Frontal cortex (tissue), 4 donors: ENCODE results near the gene CAPSL. TPM values are rescaled to one million over a fixed set of nuclear protein-coding genes. Genes with fewer than 3 reads are reported as not detected.
"Not testable (repeated sequence)": the region's sequence is repeated elsewhere in the genome, so short reads cannot be mapped to it uniquely, and the experiment has no call there.

Experiments
- DNase-seq, 2 donors: peaks; one replicate each; pipeline ENCODE4 v3.0.0; 2012; ENCODE audit warnings: low spot score in 2 of 2
- FAIRE-seq: peaks from 2 replicates; lab custom pipeline; 2012; peaks lifted over from hg19 to GRCh38; lab: Jason Lieb, UNC
- total RNA-seq: library from RNA; depleted of rRNA; stranded (reverse); fragments of >200 nt; gene quantifications from one replicate; pipeline ENCODE4 v1.2.3, GENCODE V29; 2014
- donor health status: control.
- donor health status: control.
- donor health status: control.

CAPSL gene
- total RNA-seq, 1 donor from 2014 or later, result not detected

DNA sequence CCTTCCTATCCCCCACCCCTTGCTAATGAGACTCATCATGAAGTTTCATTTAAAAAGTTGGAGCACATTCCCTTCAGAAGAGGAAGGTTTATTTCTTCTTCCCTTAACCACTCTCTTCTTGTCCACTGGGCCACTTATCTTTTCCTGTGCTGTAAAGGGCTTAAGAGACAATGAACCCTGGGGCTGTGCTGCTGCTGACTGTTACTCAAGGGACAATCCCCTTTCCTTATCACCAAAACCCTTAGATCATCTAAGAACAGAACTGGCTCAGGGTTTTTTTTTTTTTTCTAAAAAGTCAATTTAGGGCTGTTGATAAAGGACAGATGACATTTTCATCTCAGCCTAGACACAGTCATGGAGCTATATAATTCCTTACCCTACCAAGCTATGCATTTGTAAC is 29.6 kb downstream of the CAPSL start:
- no peak for FAIRE-seq
- DNase-seq, result no peak

DNA sequence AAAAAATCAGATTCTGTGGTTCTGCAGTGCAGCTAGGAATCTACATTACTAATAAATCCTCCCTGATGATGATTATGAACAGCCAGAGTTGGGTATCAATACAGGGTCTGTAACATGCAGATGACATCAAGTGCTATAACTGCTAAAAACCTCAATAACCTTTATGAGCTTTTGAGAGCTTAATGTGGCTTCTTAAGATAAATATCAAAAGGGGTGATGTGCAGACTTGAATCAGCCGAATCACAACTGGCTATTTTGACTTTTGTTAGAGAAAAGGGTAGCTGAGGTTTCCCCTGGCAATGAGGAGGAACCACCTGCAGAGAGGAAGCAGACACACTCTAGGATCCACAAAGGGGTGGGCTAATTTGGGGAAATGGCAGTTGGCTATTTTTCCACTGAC is 30.2 kb downstream of the CAPSL start:
- no peak for DNase-seq
- FAIRE-seq, result no peak

DNA sequence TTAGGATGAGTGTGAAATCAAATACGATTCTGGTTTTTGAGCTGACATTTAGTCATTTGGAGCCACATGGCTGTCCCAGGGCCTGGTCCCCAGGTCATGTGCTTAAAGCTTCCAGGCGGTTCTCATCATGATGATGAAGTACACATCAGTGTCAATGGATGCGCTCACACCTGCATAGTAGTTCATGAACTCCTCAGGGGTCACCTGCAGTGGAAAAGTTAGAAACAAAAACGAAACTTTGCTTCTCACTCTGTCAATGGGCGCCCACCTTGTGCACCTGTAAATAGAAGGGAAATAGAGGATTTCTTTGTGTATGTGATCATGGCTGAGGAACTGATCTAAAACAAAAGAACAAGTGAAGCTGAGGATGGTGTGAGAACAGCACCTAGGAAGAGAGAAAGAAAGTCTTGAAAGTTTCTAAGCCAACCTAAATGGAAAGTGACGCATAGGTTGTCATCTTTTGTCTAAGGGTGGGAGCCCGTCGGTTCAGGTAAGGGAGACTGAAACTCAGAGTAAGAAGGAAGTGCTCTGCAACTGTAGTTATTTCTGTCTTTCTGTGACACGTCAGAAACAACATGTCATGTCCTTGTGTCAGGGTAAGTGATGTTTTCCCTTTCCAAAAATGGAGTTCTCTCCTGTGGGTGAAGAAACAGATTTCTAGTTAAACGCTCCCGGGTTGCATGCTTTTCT is 33.8 kb downstream of the CAPSL start:
- no peak for DNase-seq
- FAIRE-seq, result no peak

DNA sequence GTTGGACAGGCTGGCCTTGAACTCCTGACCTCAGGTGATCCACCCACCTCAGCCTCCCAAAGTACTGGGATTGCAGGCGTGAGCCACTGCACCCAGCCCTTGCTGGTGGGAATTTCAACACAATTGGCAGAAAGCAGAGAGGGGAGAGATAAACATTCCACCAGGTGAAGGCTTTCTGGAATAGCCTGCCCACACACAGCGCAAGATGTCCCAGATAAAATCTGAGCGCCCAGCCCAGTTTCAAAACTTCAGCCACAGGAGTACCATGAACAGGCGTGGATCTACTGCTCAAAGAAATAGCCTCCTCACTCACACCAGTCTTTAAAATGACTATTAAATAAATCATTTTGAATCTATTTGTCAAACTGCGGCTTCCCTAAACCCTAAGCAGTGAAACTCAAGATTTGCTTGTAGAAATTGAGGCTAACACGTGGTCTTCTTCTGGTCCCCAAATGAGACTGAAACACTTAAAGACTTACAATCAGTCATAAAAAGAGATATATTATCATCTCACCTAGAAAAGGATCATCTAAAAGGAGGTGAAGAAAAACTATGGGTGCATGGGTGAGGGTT is 34.7 kb downstream of the CAPSL start:
- no peak for FAIRE-seq

DNA sequence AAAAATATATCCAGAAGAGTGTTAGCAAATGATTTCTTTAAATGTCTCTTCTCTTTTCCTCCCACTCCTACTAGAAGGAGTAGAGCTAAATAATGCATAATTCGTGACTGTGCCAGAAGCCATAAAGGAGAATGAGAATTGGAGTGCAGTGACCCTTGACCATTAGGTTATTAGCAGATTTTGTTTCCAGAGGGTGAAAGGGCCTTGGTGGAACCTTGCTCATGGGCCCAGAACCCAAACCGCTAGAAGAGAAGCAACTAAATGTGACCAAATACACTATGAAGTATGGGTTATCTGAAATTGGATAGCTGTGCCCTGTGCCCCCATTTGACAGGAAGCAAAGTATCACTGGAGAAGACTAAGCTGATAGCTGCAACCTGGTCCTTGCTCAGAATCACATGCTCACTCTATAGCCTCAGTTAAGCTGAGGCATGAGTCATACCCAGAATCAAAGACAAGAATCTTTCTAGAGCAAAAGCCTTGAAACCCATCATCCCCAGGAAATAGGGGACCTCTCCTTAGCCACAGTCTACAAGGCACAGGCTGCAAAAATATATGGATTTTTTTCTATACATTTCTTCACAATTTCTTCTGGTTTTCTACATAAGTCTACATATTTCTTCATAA is 36.3 kb downstream of the CAPSL start:
- FAIRE-seq (no peak), DNase-seq (no peak)

More for the DNA sequence above, 34.7 kb downstream of the CAPSL start:
- DNase-seq, result no peak

DNA sequence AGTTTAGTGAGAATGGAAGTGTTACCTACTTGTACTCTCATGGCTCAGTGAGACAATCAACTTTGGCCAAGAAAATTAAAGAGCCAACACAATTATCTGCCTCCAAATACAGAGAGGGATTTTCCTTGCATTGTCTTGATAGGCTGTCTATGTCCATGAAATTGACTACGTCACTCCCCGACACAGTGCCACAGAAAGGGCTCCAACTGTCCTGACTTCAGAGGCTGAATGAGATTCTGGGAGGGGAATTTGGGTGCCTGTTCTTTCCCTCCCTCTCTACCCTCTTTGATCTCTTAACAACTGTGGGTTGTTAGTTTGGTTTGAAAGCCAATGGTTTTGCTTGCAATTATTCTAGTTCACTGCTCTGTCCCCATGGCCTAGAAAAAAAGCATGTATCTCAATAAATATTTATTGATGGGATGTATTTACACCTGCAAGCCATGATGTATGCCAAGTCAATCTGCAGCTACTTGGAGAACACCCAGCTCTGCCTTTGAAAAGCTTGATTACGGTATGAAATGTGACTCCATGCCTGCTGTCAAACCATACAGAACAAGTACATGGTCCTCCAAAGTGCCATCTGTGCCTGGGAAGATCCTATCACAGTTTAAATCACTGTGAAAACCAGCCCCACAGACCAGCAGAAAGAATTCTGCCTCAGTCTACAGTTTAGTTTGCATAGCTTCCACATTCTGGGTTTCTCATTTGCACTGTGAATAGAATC is 37.3 kb downstream of the CAPSL start:
- FAIRE-seq, result no peak
- no peak for DNase-seq

DNA sequence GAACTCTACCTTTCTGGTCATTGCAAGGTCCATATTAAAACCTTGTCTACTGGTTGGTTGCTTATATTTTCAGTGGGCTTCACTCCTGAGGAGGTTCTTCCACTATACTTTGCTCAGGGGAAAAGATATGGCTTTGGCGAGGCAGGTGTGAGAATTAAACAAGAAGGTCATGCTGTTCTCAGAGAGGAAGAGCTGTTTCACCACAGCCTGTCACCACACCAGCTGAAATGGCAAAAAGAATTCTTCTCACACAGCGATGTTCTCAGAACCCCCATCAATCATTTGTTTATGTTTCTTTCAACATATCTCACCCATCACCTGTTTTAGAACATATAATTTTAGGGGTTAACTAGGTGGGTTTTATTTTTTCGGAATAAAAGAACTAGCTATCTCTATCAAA is 38.6 kb downstream of the CAPSL start:
- FAIRE-seq, result no peak
- no peak for DNase-seq

DNA sequence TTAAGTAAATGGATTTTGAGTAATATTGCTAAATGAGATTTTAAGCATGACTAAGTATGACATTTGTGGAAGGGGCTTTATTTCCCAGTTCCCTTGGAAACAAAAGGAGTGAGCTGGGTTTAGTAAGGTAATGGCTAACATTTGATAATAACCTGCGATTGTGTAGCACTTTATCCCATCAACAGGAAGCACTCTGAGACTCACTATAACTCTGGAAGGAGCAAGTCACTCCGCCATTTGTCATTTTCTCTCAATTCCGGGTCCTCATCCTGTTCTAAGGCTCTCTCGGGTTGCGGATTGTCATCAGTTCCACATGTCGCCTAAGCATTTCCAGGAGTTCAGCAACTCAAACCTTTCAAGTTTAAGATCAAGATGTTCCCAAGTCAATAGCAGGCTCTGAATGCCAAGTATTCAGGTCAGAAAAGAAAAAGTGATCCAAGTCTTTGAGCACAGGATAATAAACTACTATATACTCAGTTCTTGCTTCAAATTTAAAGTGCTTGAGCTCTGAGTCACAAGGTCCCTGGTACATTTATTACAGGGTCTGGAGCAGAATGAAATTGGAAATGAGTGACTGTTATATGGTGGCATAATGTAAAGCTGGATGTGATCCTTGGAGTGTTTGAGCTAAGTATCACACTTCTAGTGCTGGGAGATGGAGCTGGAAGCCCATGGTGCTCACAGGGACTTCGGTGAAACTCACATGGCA is 39.3 kb downstream of the CAPSL start:
- FAIRE-seq, result no peak
- DNase-seq, result no peak

DNA sequence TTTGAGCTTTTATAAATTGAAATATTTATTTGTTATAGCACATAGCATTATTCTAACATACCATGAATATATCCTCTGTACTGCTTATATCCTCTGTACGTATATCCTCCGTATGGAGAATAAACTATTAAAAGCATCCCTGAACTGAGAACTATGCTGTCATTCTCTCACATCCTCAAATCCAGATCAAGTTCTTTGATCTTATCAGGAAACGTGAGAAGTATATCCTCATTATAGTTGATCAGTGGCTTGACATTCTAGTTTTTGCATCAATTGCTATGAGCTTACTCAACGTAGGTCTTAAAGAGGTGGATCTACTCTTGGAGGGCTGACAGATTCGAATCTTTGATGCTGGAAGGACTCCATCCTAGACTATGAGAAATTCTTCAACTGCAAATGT is 44.3 kb downstream of the CAPSL start:
- FAIRE-seq (no peak), DNase-seq (no peak)

DNA sequence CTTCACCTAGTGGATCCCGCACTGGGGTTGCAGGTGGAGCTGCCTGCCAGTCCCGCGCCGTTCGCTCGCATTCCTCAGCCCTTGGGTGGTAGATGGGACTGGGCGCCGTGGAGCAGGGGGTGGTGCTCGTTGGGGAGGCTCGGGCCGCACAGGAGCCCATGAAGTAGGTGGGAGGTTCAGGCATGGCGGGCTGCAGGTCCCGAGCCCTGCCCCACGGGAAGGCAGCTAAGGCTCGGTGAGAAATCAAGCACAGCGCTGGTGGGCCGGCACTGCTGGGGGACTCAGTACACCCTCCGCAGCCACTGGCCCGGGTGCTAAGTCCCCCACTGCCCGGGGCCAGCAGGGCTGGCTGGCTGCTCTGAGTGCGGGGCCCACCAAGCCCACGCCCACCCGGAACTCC is 45.6 kb downstream of the CAPSL start:
- DNase-seq, FAIRE-seq: not testable (repeated sequence)

DNA sequence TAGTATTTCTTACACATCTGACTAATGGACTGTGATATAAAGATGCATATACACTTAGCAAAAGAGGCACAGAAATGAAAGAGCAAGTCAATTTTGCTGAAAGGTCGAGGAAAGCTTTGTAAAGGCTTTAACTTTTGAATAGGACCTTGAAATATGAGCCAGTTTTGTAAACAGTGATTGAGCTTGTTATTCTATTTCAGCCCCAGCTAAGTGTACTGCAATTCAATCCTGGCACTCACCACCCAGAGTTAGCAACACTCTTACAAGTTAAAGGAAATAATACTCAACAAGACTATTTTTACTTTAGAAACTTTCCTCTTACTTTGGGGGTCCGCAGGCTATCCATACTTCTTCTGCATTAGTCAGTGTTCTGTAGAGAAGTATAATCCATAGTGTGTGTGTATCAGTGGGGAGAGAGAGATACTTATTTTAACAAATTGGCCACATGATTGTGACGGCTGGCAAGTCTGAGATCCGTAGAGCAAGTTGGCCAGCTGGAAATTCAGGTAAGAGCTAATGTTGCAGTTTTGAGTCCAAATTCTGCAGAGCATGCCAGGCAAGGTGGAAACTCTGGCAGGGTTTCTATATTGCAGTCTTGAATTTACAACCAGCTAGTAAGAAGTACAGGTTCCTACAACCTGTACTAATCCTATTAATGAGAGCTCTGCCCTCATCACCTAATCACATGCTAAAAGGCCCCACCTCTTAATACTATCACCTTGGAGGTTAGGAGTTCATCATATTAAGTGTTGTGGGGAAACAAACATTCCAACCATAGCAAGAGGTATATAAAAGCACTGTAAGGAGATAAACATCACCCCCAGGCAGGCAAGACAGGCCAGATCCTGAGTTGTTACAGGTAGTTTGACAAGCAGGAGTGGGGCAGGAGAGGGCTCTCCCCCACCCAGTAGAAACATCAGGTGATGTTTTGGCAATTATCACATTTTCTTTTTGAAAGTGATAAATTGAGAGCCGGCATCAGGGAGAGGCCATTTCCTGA is 48.1 kb downstream of the CAPSL start:
- no peak for FAIRE-seq
- no peak for DNase-seq

DNA sequence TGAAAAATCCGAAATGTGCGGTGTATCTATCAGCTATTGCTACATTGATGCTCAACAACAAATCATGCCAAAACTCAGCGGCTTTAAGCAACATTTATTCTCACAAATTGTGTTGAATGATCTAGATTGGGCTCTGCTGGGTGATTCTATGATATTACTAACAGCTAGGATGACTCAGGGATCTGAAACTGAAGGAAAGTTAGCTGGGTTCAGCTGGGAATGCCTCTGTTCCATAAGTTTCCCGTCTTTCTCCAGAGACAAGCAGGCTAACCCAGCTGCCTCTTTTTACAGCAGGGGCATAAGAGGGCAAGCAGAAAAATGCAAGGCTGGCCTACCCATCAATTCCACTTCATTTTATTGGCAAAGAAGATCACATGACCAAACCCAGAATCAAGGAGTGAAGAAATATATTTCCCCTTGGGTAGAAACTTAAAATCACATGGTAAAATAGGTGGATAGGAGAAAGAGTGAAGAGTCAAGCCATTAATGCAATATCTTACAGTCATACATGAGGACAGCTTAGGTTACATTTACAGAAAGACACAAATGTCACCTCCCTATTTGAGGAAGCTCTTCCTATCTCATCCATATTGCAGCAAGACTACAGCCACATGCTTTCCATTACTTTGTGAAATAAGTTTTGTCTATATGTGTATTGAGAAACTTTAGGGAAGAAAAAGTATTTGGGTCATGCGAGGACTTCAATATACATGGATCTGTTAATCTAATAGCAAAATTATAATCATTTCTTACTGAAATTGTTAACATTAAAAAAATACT is 50.9 kb downstream of the CAPSL start:
- FAIRE-seq (no peak), DNase-seq (no peak)

DNA sequence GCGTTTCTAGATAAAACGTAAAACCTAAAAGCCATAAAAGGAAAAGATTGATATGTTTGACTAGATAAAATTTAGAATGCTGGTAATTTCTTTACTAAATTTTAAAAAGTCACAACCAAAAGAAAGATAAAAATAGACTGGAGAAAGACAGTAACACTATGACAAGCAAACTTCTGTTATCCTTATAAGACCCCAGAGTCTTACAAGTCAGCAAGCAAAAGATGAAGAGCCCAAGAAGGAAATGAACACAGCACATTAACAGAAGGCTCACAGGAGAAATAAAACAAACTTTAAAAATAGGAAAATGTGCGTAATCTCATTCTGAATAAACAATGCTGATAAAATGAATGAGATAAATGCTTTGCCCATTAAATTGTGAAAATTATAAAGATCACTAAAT is 52.0 kb downstream of the CAPSL start:
- FAIRE-seq (peak; percentile 23), DNase-seq (no peak)

DNA sequence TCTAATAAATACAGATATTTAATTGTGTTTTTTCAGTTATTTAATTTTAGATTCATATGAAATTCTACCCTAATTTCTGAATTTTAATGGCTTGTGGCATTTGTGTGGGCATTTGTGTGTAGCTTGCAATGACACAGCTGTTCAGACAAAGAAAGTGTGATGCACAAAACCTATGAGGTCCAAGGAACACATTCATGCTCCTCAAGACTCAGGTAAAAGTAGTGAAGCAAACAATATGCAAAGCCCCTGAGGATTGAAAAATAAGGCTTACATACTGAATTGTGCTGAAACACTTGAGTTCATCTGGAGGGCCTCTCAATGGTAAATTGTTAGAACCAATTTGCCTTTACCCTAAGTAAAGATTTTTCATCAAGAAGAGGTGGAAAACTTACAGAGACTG is 53.6 kb downstream of the CAPSL start:
- FAIRE-seq (no peak), DNase-seq (no peak)

DNA sequence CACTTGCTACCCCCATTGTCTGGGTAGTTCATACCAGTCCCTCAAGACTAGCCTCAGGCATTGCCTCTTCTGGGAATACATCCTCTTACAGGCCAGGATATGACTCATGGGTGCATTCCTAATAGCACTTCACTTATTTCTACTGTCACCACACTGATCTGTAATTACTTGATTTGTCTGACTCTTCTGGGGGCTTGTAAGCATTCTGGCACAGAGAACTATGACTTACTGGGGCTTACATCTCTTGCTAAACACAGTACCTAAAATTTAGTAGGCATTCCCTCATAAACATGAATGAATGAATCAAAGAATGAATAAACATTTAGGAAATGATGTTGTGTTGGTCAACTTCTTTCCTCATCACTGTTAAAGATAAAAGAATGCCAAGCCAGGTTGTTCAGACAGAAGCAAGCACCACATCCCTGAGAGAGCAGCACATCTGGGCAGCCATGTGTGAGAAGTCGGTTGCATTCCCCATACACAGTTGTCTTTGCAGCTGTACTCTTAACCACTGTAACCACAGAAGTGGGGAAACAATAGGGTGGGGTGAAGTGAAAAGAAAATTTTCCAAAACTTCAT is 54.1 kb downstream of the CAPSL start:
- FAIRE-seq (no peak), DNase-seq (no peak)

DNA sequence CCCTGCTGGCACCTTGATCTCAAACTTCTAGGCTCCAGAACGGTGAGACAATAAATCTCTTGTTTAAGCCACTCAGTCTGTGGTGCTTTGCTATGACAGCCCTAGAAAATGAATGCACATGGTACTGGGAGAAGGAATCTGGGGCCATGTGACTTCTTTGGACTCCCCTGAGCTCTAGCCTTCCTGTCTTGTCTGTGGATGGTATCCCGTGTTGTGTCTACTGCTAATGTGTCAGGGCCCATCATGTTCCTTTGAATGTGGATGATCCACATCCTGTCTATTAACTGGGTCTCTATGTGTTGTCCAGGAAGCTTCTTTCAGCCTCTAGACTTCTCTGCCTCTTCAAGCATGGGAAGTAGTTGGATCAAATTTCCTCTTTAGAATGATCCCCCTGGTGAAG is 56.7 kb downstream of the CAPSL start:
- no peak for FAIRE-seq
- DNase-seq, result no peak

DNA sequence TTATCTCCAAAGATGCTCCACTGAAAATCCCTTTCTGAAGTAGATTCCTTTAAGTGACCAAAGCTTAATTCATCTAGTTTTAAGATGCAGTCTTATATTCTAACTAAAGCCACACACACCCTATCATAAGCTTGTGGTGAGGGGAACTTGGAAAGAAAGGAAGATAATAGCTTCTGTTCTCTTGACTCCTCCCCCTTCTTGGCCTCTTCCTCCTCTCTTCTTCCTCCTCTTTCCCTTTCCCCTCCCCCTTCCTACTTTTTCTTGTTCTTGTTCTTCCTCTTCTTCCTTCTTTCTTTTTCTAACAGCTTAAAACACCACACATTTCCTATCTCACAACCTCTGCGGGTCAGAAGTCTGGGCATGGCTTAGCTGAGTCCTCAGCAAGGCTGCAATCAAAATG is 58.3 kb downstream of the CAPSL start:
- FAIRE-seq, result no peak
- DNase-seq, result no peak

DNA sequence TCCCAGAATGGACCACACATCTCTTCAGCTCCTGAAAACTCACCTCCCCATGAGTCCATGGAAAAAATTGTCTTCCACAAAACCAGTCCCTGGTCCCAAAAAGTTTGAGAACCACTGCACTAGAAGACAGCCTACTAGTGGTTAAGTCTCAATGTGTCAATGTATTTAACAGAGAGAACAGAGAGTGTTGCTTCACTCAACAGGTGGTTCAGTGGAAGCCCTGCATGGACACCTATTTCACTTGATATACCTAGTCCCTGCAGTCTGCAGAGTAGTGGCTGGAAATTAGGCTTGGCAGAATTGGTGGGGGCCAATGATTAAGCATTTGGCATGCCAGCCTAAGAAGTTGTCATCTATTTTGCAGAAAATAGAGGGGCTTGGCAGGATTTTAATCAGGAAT is 58.8 kb downstream of the CAPSL start:
- FAIRE-seq, result no peak
- no peak for DNase-seq
